H54 (cell line): ENCODE measurements around the gene CDC42SE2.
"Not testable (repeated sequence)": the region's sequence is repeated elsewhere in the genome, so short reads cannot be mapped to it uniquely, and the experiment has no call there.

Experiments used
- DNase-seq: peaks from one replicate; pipeline ENCODE4 v3.0.0; 2011; ENCODE audit warnings: low spot score, mixed read lengths; ENCODE audit not compliant: insufficient read length
- FAIRE-seq: peaks from 3 replicates; lab custom pipeline; 2011; peaks lifted over from hg19 to GRCh38; lab: Jason Lieb, UNC
- POLR2A ChIP-seq: IDR thresholded peaks from 2 replicates; pipeline ENCODE4 v1.6.1; 2011; ENCODE audit warnings: low read depth, mild to moderate bottlenecking, low read length

Gene CDC42SE2

GRCh38 chr5:131228646-131229045 is 35.2 kb upstream of the CDC42SE2 start:
- FAIRE-seq (no peak), DNase-seq (no peak)
- no peak for TF ChIP-seq POLR2A

DNA sequence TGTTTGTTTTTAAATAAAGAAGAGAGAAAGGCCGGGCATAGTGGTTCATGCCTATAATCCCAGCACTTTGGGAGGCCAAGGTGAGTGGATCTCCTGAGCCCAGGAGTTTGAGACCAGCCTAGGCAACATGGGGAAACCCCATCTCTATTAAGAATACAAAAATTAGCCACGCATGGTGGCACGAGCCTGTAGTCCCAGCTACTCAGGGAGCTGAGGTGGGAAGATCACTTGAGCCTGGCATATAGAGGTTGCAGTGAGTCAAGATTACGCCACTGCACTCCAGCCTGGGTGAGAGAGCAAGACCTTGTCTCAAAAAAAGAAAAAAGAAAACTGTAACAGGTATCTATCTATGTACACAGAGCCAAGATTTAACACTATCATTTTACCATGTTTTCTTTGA is 34.2 kb upstream of the CDC42SE2 start:
- no peak for DNase-seq
- no peak for TF ChIP-seq POLR2A
- no peak for FAIRE-seq

DNA sequence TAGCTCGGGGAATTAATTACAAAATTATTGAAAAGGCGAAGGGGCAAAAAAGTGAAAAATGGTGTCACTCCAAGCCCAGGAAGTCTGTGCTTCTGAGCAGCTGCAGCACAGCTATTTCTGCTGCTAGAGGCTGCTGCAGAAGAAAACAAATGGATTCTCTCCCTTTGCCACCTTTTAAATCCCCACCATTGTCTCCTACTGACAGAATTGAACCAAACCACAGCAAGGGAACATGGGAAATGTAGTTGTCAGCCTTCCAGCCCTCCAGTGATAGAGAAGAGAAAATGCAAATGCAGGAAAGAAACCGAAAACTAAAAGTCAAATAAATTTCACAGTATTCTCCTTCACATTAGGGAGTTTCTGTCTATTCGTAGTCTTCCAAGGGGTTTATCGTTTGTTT is 33.4 kb upstream of the CDC42SE2 start:
- DNase-seq, result no peak
- no peak for FAIRE-seq

GRCh38 chr5:131239686-131240085 is 24.2 kb upstream of the CDC42SE2 start:
- TF ChIP-seq POLR2A, result no peak
- DNase-seq (no peak), FAIRE-seq (no peak)

More for the DNA sequence above, 33.4 kb upstream of the CDC42SE2 start:
- no peak for TF ChIP-seq POLR2A

GRCh38 chr5:131242728-131243255 is 21.1 kb upstream of the CDC42SE2 start:
- FAIRE-seq, result peak; percentile 93
- DNase-seq, result no peak

GRCh38 chr5:131245312-131245711 is 18.5 kb upstream of the CDC42SE2 start:
- FAIRE-seq (no peak), DNase-seq (no peak)
- no peak for TF ChIP-seq POLR2A

More at GRCh38 chr5:131242728-131243255, 21.1 kb upstream of the CDC42SE2 start:
- TF ChIP-seq POLR2A, result no peak

DNA sequence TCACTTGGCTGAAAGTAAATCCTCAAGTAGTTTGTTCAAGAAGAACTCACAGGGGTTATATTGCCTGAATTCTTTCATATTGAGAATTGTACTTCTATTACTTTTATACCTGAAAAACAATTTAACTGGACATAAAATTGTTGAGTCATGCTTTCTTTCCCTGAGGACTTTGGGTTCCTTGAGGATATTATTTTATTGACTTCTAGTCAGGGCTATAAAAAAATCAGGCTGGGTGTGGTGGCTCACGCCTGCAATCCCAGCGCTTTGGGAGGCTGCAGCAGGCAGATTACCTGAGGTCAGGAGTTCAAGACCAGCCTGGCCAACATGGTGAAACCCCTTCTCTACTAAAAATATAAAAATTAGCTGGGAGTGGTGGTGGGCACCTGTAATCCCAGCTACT is 17.9 kb upstream of the CDC42SE2 start:
- no peak for DNase-seq

GRCh38 chr5:131246504-131246903 is 17.3 kb upstream of the CDC42SE2 start:
- FAIRE-seq, result no peak
- DNase-seq, result no peak
- TF ChIP-seq POLR2A, result no peak

More for the DNA sequence above, 17.9 kb upstream of the CDC42SE2 start:
- FAIRE-seq, result no peak
- no peak for TF ChIP-seq POLR2A

- FAIRE-seq (no peak), DNase-seq (no peak)
- no peak for TF ChIP-seq POLR2A
Observed at GRCh38 chr5:131250751-131251475, 12.9 kb upstream of the CDC42SE2 start.

DNA sequence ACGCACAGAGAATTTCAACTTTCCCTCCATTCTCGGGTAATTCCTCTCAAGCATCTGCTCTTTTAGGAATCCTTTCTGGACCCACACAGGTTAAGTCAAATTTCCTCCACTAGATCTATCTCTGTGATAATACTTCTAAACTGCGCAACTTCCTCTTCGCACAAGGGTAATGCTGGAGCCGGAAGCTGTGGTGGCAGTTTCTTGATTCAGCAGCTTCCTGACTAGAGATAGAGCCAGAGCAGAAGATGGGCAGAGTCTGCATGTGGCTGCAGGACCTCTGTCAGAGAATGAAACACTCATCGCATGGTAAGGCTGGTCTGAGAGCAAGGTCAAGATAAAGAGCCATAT is 11.1 kb upstream of the CDC42SE2 start:
- no peak for DNase-seq
- TF ChIP-seq POLR2A, result no peak
- no peak for FAIRE-seq

GRCh38 chr5:131254025-131254424 is 9.8 kb upstream of the CDC42SE2 start:
- FAIRE-seq, DNase-seq: not testable (repeated sequence)

- DNase-seq, result no peak
- no peak for FAIRE-seq
- TF ChIP-seq POLR2A, result no peak
Observed at GRCh38 chr5:131254741-131255140, 9.1 kb upstream of the CDC42SE2 start.

DNA sequence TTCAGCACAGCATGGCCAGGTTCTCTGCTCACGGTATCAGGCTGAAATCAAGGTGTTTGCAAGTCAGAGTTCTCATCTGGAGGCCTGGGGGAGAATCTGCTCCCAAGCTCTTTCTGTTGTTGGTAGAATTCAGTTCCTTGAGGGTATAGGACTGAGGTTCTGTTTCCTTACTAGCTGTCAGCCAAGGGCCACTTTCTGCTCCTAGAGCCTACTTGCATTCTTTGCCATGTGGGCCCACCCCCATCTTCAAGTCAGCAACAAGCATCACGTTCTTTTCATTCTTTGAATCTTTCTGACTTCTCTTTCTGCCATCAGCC is 7.4 kb upstream of the CDC42SE2 start:
- FAIRE-seq (no peak), DNase-seq (no peak)
- TF ChIP-seq POLR2A, result no peak

GRCh38 chr5:131258733-131259132 is 5.1 kb upstream of the CDC42SE2 start:
- FAIRE-seq, result no peak
- no peak for DNase-seq
- TF ChIP-seq POLR2A, result no peak

DNA sequence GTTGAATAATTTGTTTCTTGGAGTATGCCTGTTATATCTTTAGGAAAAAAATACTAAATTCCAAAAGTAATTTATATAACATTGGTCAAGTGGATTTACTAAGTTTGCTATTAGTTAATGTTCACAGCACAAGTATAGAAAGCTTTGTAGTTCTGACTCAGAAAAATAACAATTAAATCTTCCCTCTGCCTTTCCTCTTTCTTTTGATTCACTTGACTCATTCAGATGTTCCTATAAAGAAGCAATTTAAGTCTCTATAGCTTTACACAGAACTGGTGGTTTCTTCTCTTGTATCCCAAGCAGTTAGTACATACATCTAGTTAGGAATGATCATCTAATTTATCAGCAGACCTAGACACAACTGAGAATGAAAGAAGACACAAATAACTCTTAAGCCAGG is 4.5 kb upstream of the CDC42SE2 start:
- no peak for TF ChIP-seq POLR2A
- DNase-seq, result no peak
- no peak for FAIRE-seq
